ENCODE data around the gene RAB7A. TPM values are rescaled to one million over a fixed set of nuclear protein-coding genes. Genes with fewer than 3 reads are reported as not detected.

The RAB7A gene
- total RNA-seq, 1 experiment from 2014 or later = 155 TPM

DNA sequence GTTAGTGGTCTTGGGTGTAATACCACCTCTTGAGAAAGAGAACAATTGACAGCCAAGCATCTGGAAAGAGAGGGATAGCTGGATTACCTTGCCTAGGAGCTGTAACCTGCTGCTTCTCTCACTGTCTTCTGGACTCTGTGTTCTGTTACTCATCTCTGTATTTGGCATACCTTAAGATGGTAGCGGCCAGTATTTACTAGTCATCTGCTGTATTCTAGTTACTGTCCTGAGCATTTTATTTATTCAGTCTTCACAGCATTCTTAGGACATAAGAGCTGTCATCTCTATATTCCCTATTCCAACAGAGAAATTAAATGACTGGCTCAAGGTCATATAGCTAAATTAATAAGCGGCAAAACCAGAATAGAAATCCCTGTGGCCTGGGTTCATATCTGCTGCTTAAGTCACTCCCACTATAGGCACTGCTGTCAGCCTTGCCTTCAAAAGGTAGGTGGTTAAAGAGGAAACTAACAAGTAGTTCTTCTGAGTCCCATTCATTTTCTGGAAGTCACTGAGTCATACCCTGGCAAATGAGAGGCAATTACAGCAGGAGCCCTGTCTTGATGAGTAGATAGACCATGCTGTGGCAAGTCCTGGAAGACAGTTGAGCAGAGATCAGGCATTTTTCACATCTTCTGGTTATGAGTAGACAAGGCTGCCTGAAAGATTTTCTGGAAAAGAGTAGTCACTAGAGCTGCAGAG lies 68.2 kb downstream of the RAB7A start:
- Histone ChIP-seq H3K18ac (ENCODE audit: insufficient read length, low read depth, low read length) (no peak overlapping the region), H3K9me3 (ENCODE audit: control insufficient read depth, low read depth, low read length) (no peaks in the 10 kb centered on the region), H3K27me3 (ENCODE audit: insufficient read depth, low read length) (no peaks in the 10 kb centered on the region), H3K4me1 (ENCODE audit: insufficient read depth, low read length) (no peaks in the 10 kb centered on the region), H4K8ac (replicated peaks; ENCODE audit: insufficient read length, low read depth, low read length) (no peak overlapping the region), H2AK5ac (ENCODE audit: insufficient read length, low read length) (no peak overlapping the region), H3K27ac (ENCODE audit: insufficient read length, low read depth, low read length) (no peak overlapping the region), H4K91ac (ENCODE audit: insufficient read length, low read depth, low read length) (no peak overlapping the region), H2BK12ac (ENCODE audit: insufficient read length, low read depth, low read length) (no peak overlapping the region), H3K23me2 (ENCODE audit: insufficient read length, low read depth, low read length, poor library complexity, severe bottlenecking) (no peaks in the 10 kb centered on the region), H3K4ac (ENCODE audit: low read depth, low read length) (no peak overlapping the region), H2BK20ac (ENCODE audit: low read depth, low read length, poor library complexity, severe bottlenecking) (no peak overlapping the region), H3T11ph (ENCODE audit: low read length) (no peak overlapping the region), H3K79me1 (ENCODE audit: insufficient read depth, low read depth, low read length, poor library complexity, severe bottlenecking) (peaks cover 15% of the 10 kb centered on the region), H4K5ac (ENCODE audit: insufficient read length, low read depth, low read length) (no peak overlapping the region), H2AFZ (ENCODE audit: low read length) (no peak overlapping the region), H3K56ac (ENCODE audit: insufficient read length, low read depth, low read length) (no peak overlapping the region), H3K9ac (ENCODE audit: extremely low read depth, insufficient read length, low read length) (no peak overlapping the region), H4K20me1 (ENCODE audit: control insufficient read depth, insufficient read depth, insufficient read length) (no peaks in the 10 kb centered on the region), H3K4me2 (ENCODE audit: insufficient read depth, insufficient read length, low read length) (no peak overlapping the region), H2BK15ac (ENCODE audit: low read depth, low read length) (no peak overlapping the region), H3K14ac (ENCODE audit: insufficient read depth, low read length) (no peak overlapping the region), H3K23ac (ENCODE audit: insufficient read length, low read depth, low read length) (peak overlapping the region; percentile 65), H2BK5ac (ENCODE audit: insufficient read length, low read length) (no peak overlapping the region), H3K79me2 (ENCODE audit: insufficient read depth, low read length) (peaks cover 3% of the 10 kb centered on the region; the same call in 1 of the 2 replicates), H2BK120ac (ENCODE audit: low read depth, low read length, poor library complexity, severe bottlenecking) (no peak overlapping the region)
- no CpG with 5 or more reads among the region's 2 CpGs for WGBS (ENCODE audit: extremely low coverage, insufficient read length, low lambda C conversion rate)
- Mint-ChIP-seq H3K9me3 (no peaks in the 10 kb centered on the region), H3K4me1 (peaks cover 6 to 10% of the 10 kb centered on the region in 2 experiments), H3K4me3 (no peak overlapping the region), H3K27ac (peak overlapping the region in 1 of 3 experiments; percentile 6; a peak in 1 of 7 replicates), H3K36me3 (ENCODE audit: insufficient read depth in 1 of 3, low read depth in 3 of 3) (peaks cover 21 to 36% (median 32%) of the 10 kb centered on the region in 3 experiments; a peak in 6 of 7 replicates), H3K27me3 (ENCODE audit: low read depth) (no peaks in the 10 kb centered on the region)
- TF ChIP-seq, protein P1, sequence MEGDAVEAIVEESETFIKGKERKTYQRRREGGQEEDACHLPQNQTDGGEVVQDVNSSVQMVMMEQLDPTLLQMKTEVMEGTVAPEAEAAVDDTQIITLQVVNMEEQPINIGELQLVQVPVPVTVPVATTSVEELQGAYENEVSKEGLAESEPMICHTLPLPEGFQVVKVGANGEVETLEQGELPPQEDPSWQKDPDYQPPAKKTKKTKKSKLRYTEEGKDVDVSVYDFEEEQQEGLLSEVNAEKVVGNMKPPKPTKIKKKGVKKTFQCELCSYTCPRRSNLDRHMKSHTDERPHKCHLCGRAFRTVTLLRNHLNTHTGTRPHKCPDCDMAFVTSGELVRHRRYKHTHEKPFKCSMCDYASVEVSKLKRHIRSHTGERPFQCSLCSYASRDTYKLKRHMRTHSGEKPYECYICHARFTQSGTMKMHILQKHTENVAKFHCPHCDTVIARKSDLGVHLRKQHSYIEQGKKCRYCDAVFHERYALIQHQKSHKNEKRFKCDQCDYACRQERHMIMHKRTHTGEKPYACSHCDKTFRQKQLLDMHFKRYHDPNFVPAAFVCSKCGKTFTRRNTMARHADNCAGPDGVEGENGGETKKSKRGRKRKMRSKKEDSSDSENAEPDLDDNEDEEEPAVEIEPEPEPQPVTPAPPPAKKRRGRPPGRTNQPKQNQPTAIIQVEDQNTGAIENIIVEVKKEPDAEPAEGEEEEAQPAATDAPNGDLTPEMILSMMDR (conservative IDR thresholded peaks at IDR 0.05) = no peak
- DNase-seq = no peak

Data from H9 (cell line).